Omental fat pad (tissue), 4 donors: ENCODE data around the gene AKAP8. TPM values are rescaled to one million over a fixed set of nuclear protein-coding genes. Genes with fewer than 3 reads are reported as not detected.

ENCODE experiments used
- ATAC-seq: fragments of 150-250 bp; one replicate; pipeline ENCODE4 v1.9.1; 2016; ENCODE audit warnings: mild to moderate bottlenecking, moderate library complexity; ENCODE audit not compliant: low FRiP score
- DNase-seq: peaks from one replicate; pipeline ENCODE4 v3.0.0-alpha.2; 2019; ENCODE audit warnings: low spot score
- total RNA-seq, 4 donors: library from RNA; depleted of rRNA; stranded (reverse); fragments of >200 nt; gene quantifications; one replicate each; pipeline ENCODE4 v1.1.0, GENCODE V29; 2016
- TF ChIP-seq, protein P1 (sequence below), 3 donors: fragments of 450-650 bp; IDR thresholded peaks; one replicate each; pipeline ENCODE4 v1.5.1; 2016 to 2017; ENCODE audit warnings: antibody characterized with exemption in 3 of 3, mild to moderate bottlenecking in 3 of 3, moderate library complexity in 2 of 3

AKAP8 gene
- total RNA-seq, 4 donors from 2014 or later = 17.5 to 45.6 (median 22.8) TPM

- peak; percentile 62 for ATAC-seq
These were observed 47.1 kb downstream of the AKAP8 start, which contains the start of gene BRD4 for GRCh38 chr19:15332311-15332996. Gene BRD4 (minus strand): TSS chr19:15332539. CDS start chr19:15273099, 59,440 bp downstream.

GRCh38 chr19:15331419-15332310, 47.9 kb downstream of the AKAP8 start:
- TF ChIP-seq, protein P1, sequence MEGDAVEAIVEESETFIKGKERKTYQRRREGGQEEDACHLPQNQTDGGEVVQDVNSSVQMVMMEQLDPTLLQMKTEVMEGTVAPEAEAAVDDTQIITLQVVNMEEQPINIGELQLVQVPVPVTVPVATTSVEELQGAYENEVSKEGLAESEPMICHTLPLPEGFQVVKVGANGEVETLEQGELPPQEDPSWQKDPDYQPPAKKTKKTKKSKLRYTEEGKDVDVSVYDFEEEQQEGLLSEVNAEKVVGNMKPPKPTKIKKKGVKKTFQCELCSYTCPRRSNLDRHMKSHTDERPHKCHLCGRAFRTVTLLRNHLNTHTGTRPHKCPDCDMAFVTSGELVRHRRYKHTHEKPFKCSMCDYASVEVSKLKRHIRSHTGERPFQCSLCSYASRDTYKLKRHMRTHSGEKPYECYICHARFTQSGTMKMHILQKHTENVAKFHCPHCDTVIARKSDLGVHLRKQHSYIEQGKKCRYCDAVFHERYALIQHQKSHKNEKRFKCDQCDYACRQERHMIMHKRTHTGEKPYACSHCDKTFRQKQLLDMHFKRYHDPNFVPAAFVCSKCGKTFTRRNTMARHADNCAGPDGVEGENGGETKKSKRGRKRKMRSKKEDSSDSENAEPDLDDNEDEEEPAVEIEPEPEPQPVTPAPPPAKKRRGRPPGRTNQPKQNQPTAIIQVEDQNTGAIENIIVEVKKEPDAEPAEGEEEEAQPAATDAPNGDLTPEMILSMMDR (IDR thresholded peaks at IDR 0.05) = no peak
- ATAC-seq (peak; percentile 49), DNase-seq (peak; percentile 38)

More at GRCh38 chr19:15332311-15332996, 47.1 kb downstream of the AKAP8 start, which contains the start of gene BRD4:
- TF ChIP-seq, protein P1 (IDR thresholded peaks at IDR 0.05) = no peak
- no peak for DNase-seq

- ATAC-seq = peak; percentile 85
- TF ChIP-seq, protein P1 (IDR thresholded peaks at IDR 0.05) = no peak
- no peak for DNase-seq
These were observed 48.7 kb downstream of the AKAP8 start for GRCh38 chr19:15330801-15331418.

DNA sequence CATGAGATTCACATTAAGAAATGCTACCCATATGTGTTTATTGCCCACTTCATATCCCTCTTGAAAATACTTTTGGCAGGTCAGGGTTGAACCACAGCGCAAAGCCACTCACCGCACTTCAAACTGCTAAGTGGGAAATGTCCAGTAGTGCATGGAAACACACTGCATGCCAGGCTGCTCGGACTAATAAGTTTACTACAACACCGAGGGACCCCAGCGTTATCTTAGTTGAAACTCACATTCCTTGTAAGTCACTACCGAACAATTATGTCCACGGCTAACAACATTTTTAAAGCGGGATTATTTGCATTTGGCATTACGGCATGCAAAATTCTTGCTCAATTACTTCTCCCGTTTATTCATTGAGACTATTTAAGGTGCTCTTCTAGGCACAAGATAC, 51.3 kb downstream of the AKAP8 start:
- DNase-seq = no peak
- no peak for ATAC-seq
- TF ChIP-seq, protein P1 (IDR thresholded peaks at IDR 0.05) = no peak

DNA sequence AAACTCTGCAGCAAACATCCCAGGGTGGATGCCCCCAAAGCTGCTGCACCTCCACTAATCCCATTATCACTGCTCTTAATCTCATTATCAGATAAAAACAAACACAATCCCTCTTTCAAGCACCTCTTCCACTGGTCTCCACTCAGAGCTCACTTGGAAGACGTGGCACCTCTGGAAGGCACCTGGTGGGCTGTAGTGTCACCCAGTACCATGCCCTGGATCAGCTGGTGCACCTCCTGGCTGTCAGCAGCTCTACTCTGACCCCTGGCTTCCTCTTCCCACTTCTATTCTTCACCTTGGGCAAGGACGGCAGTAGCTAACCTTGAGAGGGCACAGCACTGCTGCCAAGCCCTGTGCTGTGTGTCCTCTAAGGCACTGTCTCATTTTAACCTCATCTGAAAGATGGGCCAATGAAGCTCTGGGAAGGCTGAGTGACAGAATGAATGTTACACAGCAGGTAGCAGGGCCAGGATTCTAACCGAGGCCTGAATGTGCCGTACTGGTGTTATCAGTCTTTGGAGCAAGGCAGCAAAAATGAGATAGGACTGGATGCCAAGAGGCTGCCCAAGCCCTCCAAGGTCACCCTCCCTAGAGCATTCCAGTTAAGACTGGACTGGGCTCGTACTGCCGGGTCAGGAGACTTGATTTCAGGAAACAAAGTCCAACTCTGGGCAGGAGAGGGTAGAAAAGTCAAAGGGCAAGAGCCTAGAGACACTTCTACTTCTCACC, 54.6 kb downstream of the AKAP8 start:
- ATAC-seq (no peak), DNase-seq (no peak)
- TF ChIP-seq, protein P1 (IDR thresholded peaks at IDR 0.05) = no peak

DNA sequence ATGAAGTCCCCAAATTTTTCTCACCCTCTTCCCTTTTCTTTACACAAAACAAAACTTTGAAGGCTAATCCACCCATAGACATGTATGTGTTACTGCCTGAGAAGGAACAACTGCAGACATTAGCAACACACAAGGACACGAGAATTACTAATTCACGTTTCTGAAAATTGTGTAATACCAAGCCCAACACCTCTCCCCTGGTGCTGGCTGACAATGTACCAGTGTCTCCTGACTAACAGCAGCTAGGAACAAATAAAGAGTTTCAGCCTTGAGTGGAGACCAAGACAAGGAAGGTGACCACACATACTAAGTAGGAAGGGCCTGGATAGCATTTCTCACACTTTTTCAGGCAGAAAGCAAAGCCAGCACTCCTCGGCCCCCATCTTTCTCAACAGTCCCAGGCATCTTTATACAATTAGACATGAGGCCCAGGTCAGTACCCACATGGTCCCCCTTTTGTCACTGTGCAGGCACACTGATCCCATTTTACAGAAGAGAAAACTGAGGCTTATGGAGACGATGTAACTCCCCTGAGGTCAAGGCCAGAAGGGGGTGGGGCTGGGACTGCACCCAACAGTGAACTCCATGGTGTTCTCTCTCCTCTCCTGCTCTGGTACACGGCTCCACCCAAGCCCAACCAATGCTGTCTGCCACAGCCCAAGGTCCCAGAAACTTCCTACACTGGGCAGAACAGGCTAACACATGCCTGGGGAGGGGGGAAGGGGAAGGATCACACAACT, 55.9 kb downstream of the AKAP8 start:
- DNase-seq = no peak
- TF ChIP-seq, protein P1 (IDR thresholded peaks at IDR 0.05) = no peak
- ATAC-seq = peak; percentile 80
